ENCODE results near the gene RIOX2. TPM values are rescaled to one million over a fixed set of nuclear protein-coding genes. Genes with fewer than 3 reads are reported as not detected.

The RIOX2 gene
- total RNA-seq, 1 donor from 2014 or later: 26.5 TPM

DNA sequence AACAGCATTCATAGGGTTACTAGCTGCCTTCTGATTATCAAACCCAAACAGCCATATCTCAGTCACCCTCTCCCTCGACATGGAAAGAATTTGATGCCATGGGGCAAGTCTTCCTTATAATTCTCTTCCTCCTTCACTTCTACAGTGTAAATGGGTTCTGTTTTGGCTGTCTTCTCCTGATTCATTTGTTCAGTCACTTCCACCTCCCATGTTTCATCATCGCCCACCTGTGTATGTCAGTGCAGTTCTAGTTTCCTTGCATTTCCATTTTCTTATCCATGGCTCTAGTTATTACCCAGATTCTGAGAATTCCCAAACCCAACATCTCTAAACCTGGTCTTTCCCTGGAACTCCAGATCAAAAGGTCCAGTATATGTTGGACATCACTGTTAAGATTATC, 41.0 kb downstream of the RIOX2 start:
- H3K4me3 Mint-ChIP-seq (ENCODE audit: unreplicated experiment): no peak overlapping the region
- TF ChIP-seq, protein P1, sequence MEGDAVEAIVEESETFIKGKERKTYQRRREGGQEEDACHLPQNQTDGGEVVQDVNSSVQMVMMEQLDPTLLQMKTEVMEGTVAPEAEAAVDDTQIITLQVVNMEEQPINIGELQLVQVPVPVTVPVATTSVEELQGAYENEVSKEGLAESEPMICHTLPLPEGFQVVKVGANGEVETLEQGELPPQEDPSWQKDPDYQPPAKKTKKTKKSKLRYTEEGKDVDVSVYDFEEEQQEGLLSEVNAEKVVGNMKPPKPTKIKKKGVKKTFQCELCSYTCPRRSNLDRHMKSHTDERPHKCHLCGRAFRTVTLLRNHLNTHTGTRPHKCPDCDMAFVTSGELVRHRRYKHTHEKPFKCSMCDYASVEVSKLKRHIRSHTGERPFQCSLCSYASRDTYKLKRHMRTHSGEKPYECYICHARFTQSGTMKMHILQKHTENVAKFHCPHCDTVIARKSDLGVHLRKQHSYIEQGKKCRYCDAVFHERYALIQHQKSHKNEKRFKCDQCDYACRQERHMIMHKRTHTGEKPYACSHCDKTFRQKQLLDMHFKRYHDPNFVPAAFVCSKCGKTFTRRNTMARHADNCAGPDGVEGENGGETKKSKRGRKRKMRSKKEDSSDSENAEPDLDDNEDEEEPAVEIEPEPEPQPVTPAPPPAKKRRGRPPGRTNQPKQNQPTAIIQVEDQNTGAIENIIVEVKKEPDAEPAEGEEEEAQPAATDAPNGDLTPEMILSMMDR (IDR thresholded peaks at IDR 0.05): no peak
- peaks cover 5% of the 10 kb centered on the region for H3K4me1 Mint-ChIP-seq (ENCODE audit: low read depth)
- H3K27me3 Mint-ChIP-seq (ENCODE audit: low read depth): no peaks in the 10 kb centered on the region
- peaks cover 13% of the 10 kb centered on the region for H3K9me3 Mint-ChIP-seq (ENCODE audit: low read depth)
- H3K27ac Mint-ChIP-seq (ENCODE audit: unreplicated experiment): no peak overlapping the region
- H3K36me3 Mint-ChIP-seq (ENCODE audit: low read depth): peaks cover 31% of the 10 kb centered on the region
- no peak for DNase-seq (ENCODE audit: low spot score)

DNA sequence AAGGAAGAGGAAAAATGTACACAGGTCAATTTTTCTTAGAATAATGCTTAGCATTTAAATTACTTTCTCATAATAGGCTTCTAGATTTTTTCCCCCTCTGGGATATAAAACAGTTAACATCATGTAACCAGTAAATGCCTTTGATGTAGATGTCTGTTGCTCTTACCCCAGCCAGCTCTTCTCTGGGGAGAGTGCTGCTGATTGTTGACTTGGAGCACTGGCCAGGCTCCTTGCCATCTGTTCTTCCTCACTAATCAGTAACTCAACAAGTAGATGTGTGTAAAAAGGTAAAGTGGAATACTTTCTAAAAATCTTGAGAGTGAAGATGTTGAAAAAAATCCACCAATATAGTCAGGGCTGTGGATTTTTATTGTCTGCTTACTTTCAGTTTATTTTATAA, 42.2 kb downstream of the RIOX2 start:
- Mint-ChIP-seq H3K27ac (ENCODE audit: unreplicated experiment) (no peak overlapping the region), H3K9me3 (ENCODE audit: low read depth) (peaks cover 13% of the 10 kb centered on the region), H3K36me3 (ENCODE audit: low read depth) (peaks cover 28% of the 10 kb centered on the region), H3K4me1 (ENCODE audit: low read depth) (peaks cover 5% of the 10 kb centered on the region), H3K4me3 (ENCODE audit: unreplicated experiment) (no peak overlapping the region), H3K27me3 (ENCODE audit: low read depth) (no peaks in the 10 kb centered on the region)
- TF ChIP-seq, protein P1 (IDR thresholded peaks at IDR 0.05): no peak
- no peak for DNase-seq (ENCODE audit: low spot score)

DNA sequence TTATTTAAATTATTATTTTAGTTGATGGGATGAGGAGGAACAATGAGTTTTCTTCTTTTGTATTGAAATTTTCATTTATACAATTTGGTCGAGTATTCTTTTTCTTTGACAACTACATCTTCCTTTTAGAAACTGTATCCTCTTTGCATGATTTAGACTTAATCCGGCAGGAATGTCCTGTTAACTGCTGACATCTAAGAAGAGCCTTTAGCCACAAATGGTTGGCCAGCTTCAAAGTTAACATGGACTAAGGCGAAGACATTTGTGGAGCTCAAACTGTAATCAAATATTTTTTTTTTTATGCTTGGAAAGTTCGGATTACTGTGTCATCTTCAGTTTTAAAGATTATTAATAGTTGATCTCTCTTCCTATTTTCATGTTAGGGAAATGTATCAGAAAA, 43.2 kb downstream of the RIOX2 start:
- Mint-ChIP-seq H3K27ac (ENCODE audit: unreplicated experiment) (no peak overlapping the region), H3K4me1 (ENCODE audit: low read depth) (peaks cover 5% of the 10 kb centered on the region), H3K27me3 (ENCODE audit: low read depth) (no peaks in the 10 kb centered on the region), H3K36me3 (ENCODE audit: low read depth) (peaks cover 25% of the 10 kb centered on the region), H3K9me3 (ENCODE audit: low read depth) (peaks cover 13% of the 10 kb centered on the region), H3K4me3 (ENCODE audit: unreplicated experiment) (no peak overlapping the region)
- TF ChIP-seq, protein P1 (IDR thresholded peaks at IDR 0.05): no peak
- no peak for DNase-seq (ENCODE audit: low spot score)

DNA sequence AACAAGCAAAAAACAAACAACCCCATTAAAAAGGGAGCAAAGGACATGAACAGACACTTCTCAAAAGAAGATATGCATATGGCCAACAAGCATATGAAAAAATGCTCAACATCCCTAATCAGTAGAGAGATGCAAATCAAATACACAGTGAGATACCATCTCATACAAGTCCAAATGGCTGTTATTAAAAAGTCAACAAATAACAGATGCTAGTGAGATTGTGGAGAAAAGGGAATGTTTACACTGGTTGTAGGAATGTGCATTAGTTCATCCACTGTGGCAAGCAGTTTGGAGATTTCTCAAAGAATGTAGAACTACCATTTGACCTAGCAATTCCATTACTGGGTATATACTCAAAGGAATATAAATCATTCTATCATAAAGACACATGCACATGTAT, 44.5 kb downstream of the RIOX2 start:
- H3K27ac Mint-ChIP-seq (ENCODE audit: unreplicated experiment): no peak overlapping the region
- H3K4me3 Mint-ChIP-seq (ENCODE audit: unreplicated experiment): no peak overlapping the region
- TF ChIP-seq, protein P1 (IDR thresholded peaks at IDR 0.05): no peak
- H3K9me3 Mint-ChIP-seq (ENCODE audit: low read depth): peaks cover 13% of the 10 kb centered on the region
- peaks cover 4% of the 10 kb centered on the region for H3K4me1 Mint-ChIP-seq (ENCODE audit: low read depth)
- no peaks in the 10 kb centered on the region for H3K27me3 Mint-ChIP-seq (ENCODE audit: low read depth)
- peaks cover 27% of the 10 kb centered on the region for H3K36me3 Mint-ChIP-seq (ENCODE audit: low read depth)
- no peak for DNase-seq (ENCODE audit: low spot score)

DNA sequence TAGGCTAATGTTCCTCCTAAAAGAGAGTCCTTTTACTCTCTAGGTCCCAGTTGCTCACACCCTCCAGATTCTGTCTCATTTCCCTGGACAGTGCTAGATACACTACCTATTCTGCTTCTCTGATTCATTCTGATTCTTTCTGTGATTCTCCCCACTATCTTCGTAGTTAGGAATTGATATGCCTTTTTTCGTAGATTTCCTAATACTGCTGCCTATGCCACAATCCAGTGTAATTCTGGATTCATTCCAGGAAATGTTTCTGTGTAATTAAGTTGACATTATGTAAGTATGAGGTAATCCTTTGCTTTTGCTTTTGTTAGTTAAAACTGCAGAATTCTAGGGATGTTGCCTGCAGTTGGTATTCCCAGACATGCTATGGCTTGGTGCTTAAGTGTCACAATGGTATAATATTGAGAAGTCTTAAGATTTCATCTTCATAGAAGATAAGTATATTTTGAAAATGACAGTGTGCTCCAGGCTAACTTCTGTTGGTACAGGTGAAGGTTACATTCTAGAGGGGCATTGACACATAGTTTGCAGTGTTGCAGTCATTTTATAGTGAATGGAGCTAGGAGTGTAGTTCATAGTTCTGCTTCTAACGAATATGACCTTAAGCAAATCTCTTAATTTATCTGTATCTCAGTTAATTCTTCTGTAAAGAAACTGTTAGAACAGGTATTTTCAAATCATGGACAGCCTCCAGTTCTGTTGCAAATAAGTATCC, 54.3 kb downstream of the RIOX2 start:
- Mint-ChIP-seq H3K27me3 (ENCODE audit: low read depth) (no peaks in the 10 kb centered on the region), H3K9me3 (ENCODE audit: low read depth) (no peaks in the 10 kb centered on the region), H3K4me3 (ENCODE audit: unreplicated experiment) (no peak overlapping the region), H3K36me3 (ENCODE audit: low read depth) (peaks cover 19% of the 10 kb centered on the region), H3K4me1 (ENCODE audit: low read depth) (no peaks in the 10 kb centered on the region), H3K27ac (ENCODE audit: unreplicated experiment) (no peak overlapping the region)
- DNase-seq (ENCODE audit: low spot score): no peak
- TF ChIP-seq, protein P1 (IDR thresholded peaks at IDR 0.05): no peak
